ENCODE results near the gene KLC3. TPM values are rescaled to one million over a fixed set of nuclear protein-coding genes. Genes with fewer than 3 reads are reported as not detected.

KLC3 gene
- total RNA-seq, 1 experiment from 2014 or later: 4.8 TPM

DNA sequence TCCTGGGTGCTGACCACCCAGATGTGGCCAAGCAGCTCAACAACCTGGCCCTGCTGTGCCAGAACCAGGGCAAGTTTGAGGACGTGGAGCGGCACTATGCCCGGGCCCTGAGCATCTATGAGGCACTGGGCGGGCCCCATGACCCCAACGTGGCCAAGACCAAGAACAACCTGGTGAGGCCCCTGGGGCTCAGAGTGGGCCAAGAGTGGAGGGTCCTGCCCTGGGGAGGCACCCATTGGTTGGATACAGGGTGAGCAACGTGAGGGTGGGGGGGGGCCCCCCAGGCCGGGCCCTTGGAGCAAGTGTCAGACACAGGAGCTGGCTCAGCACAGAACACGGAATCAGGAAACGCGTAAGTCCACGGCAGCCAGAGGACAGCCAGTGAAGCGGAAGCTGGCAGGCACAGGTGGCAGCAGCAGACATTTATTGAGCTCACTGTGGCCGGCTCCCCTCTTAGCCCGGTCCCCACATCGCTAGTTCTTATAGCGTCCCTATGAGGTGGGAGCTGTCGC lies 8.9 kb downstream of the KLC3 start:
- Histone ChIP-seq H4K91ac (ENCODE audit: insufficient read length, low read depth, low read length) (no peak overlapping the region), H3K14ac (ENCODE audit: insufficient read depth, low read length) (no peak overlapping the region), H3K9me3 (ENCODE audit: control insufficient read depth, low read depth, low read length) (no peaks in the 10 kb centered on the region), H3K9ac (ENCODE audit: extremely low read depth, insufficient read length, low read length) (no peak overlapping the region), H3K23ac (ENCODE audit: insufficient read length, low read depth, low read length) (no peak overlapping the region), H4K8ac (replicated peaks; ENCODE audit: insufficient read length, low read depth, low read length) (no peak overlapping the region), H2BK15ac (ENCODE audit: low read depth, low read length) (no peak overlapping the region), H3K27ac (ENCODE audit: insufficient read length, low read depth, low read length) (no peak overlapping the region), H3K27me3 (ENCODE audit: insufficient read depth, low read length) (no peaks in the 10 kb centered on the region), H2AFZ (ENCODE audit: low read length) (no peak overlapping the region), H4K5ac (ENCODE audit: insufficient read length, low read depth, low read length) (no peak overlapping the region), H3T11ph (ENCODE audit: low read length) (no peak overlapping the region), H2BK20ac (ENCODE audit: low read depth, low read length, poor library complexity, severe bottlenecking) (no peak overlapping the region), H3K79me1 (ENCODE audit: insufficient read depth, low read depth, low read length, poor library complexity, severe bottlenecking) (no peaks in the 10 kb centered on the region), H2AK5ac (ENCODE audit: insufficient read length, low read length) (no peak overlapping the region), H3K18ac (ENCODE audit: insufficient read length, low read depth, low read length) (no peak overlapping the region), H2BK120ac (ENCODE audit: low read depth, low read length, poor library complexity, severe bottlenecking) (no peak overlapping the region), H3K4me2 (ENCODE audit: insufficient read depth, insufficient read length, low read length) (no peak overlapping the region), H4K20me1 (ENCODE audit: control insufficient read depth, insufficient read depth, insufficient read length) (peaks cover 2% of the 10 kb centered on the region), H3K23me2 (ENCODE audit: insufficient read length, low read depth, low read length, poor library complexity, severe bottlenecking) (no peaks in the 10 kb centered on the region), H3K4me1 (ENCODE audit: insufficient read depth, low read length) (no peaks in the 10 kb centered on the region), H2BK5ac (ENCODE audit: insufficient read length, low read length) (no peak overlapping the region), H3K4ac (ENCODE audit: low read depth, low read length) (no peak overlapping the region), H3K56ac (ENCODE audit: insufficient read length, low read depth, low read length) (no peak overlapping the region), H2BK12ac (ENCODE audit: insufficient read length, low read depth, low read length) (no peak overlapping the region), H3K79me2 (ENCODE audit: insufficient read depth, low read length) (no peaks in the 10 kb centered on the region)
- Mint-ChIP-seq H3K27ac (no peak overlapping the region), H3K27me3 (ENCODE audit: low read depth) (peaks cover 2% of the 10 kb centered on the region; the same call in 1 of the 2 replicates), H3K36me3 (ENCODE audit: insufficient read depth in 1 of 3, low read depth in 3 of 3) (peaks cover 23 to 56% (median 49%) of the 10 kb centered on the region in 3 experiments; a peak in 6 of 7 replicates), H3K4me1 (peaks cover 8 to 20% of the 10 kb centered on the region in 2 experiments; a peak in 3 of 4 replicates), H3K4me3 (no peak overlapping the region), H3K9me3 (no peaks in the 10 kb centered on the region)
- no peak for DNase-seq
- TF ChIP-seq, protein P1, sequence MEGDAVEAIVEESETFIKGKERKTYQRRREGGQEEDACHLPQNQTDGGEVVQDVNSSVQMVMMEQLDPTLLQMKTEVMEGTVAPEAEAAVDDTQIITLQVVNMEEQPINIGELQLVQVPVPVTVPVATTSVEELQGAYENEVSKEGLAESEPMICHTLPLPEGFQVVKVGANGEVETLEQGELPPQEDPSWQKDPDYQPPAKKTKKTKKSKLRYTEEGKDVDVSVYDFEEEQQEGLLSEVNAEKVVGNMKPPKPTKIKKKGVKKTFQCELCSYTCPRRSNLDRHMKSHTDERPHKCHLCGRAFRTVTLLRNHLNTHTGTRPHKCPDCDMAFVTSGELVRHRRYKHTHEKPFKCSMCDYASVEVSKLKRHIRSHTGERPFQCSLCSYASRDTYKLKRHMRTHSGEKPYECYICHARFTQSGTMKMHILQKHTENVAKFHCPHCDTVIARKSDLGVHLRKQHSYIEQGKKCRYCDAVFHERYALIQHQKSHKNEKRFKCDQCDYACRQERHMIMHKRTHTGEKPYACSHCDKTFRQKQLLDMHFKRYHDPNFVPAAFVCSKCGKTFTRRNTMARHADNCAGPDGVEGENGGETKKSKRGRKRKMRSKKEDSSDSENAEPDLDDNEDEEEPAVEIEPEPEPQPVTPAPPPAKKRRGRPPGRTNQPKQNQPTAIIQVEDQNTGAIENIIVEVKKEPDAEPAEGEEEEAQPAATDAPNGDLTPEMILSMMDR (conservative IDR thresholded peaks at IDR 0.05): no peak
- no CpG with 5 or more reads among the region's 17 CpGs for WGBS (ENCODE audit: extremely low coverage, insufficient read length, low lambda C conversion rate)

Measured in H9 (cell line).